Nucleus accumbens (tissue), 56 donors: ENCODE measurements around the gene SECISBP2.

ENCODE experiments used
- DNase-seq, 56 donors: peaks; one replicate each; lab custom pipeline; 2025; lab: John Stamatoyannopoulos, UW

The SECISBP2 gene

GRCh38 chr9:89379508-89380115 lies 61.3 kb downstream of the SECISBP2 start:
- no peak for DNase-seq

- DNase-seq: no peak
Measured at GRCh38 chr9:89380437-89381307, 62.4 kb downstream of the SECISBP2 start.

GRCh38 chr9:89381308-89381609 lies 63.0 kb downstream of the SECISBP2 start:
- DNase-seq: no peak

- no peak for DNase-seq
Measured at GRCh38 chr9:89382026-89382986, 64.0 kb downstream of the SECISBP2 start.

- DNase-seq: no peak
Measured at GRCh38 chr9:89383030-89383720, 64.9 kb downstream of the SECISBP2 start.

GRCh38 chr9:89383721-89384300 lies 65.5 kb downstream of the SECISBP2 start:
- no peak for DNase-seq

GRCh38 chr9:89384783-89385182 lies 66.5 kb downstream of the SECISBP2 start:
- DNase-seq: no peak

GRCh38 chr9:89386206-89386605 lies 67.9 kb downstream of the SECISBP2 start:
- no peak for DNase-seq

- no peak for DNase-seq
Measured at GRCh38 chr9:89386797-89387196, 68.5 kb downstream of the SECISBP2 start.

- no peak for DNase-seq
Measured at GRCh38 chr9:89387197-89387849, 69.0 kb downstream of the SECISBP2 start.

GRCh38 chr9:89388084-89388867 lies 70.0 kb downstream of the SECISBP2 start:
- peak in 3 of 56 donors; percentile 16 to 41 (median 31) for DNase-seq

GRCh38 chr9:89388868-89389177 lies 70.5 kb downstream of the SECISBP2 start:
- no peak for DNase-seq

GRCh38 chr9:89390068-89390555 lies 71.8 kb downstream of the SECISBP2 start:
- no peak for DNase-seq

GRCh38 chr9:89390578-89391116 lies 72.3 kb downstream of the SECISBP2 start:
- no peak for DNase-seq

GRCh38 chr9:89391585-89391984 lies 73.3 kb downstream of the SECISBP2 start:
- no peak for DNase-seq

GRCh38 chr9:89394412-89394811 lies 76.1 kb downstream of the SECISBP2 start:
- DNase-seq: no peak

- DNase-seq: no peak
Measured at GRCh38 chr9:89395931-89396710, 77.8 kb downstream of the SECISBP2 start.

- DNase-seq: peak in 8 of 56 donors; percentile 11 to 40 (median 28)
Measured at GRCh38 chr9:89397471-89397870, 79.2 kb downstream of the SECISBP2 start.
